ENCODE measurements around the gene HLA-DPA1.

Gene HLA-DPA1

GRCh38 chr6:33114406-33114805 lies 41.0 kb upstream of the HLA-DPA1 start:
- TF ChIP-seq, protein P1, sequence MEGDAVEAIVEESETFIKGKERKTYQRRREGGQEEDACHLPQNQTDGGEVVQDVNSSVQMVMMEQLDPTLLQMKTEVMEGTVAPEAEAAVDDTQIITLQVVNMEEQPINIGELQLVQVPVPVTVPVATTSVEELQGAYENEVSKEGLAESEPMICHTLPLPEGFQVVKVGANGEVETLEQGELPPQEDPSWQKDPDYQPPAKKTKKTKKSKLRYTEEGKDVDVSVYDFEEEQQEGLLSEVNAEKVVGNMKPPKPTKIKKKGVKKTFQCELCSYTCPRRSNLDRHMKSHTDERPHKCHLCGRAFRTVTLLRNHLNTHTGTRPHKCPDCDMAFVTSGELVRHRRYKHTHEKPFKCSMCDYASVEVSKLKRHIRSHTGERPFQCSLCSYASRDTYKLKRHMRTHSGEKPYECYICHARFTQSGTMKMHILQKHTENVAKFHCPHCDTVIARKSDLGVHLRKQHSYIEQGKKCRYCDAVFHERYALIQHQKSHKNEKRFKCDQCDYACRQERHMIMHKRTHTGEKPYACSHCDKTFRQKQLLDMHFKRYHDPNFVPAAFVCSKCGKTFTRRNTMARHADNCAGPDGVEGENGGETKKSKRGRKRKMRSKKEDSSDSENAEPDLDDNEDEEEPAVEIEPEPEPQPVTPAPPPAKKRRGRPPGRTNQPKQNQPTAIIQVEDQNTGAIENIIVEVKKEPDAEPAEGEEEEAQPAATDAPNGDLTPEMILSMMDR (IDR thresholded peaks at IDR 0.05; ENCODE audit: low read depth, low read length) = no peak
- no peak for DNase-seq (ENCODE audit: extremely low read depth, low read depth)

GRCh38 chr6:33113755-33114154 lies 40.3 kb upstream of the HLA-DPA1 start:
- no peak for DNase-seq (ENCODE audit: extremely low read depth, low read depth)
- TF ChIP-seq, protein P1 (IDR thresholded peaks at IDR 0.05; ENCODE audit: low read depth, low read length) = no peak

- no peak for DNase-seq (ENCODE audit: extremely low read depth, low read depth)
- TF ChIP-seq, protein P1 (IDR thresholded peaks at IDR 0.05; ENCODE audit: low read depth, low read length) = no peak
Measured at GRCh38 chr6:33112148-33112547, 38.7 kb upstream of the HLA-DPA1 start.

- TF ChIP-seq, protein P1 (IDR thresholded peaks at IDR 0.05; ENCODE audit: low read depth, low read length) = no peak
- DNase-seq (ENCODE audit: extremely low read depth, low read depth) = no peak
Measured at GRCh38 chr6:33108307-33108706, 34.9 kb upstream of the HLA-DPA1 start.

- no peak for DNase-seq (ENCODE audit: extremely low read depth, low read depth)
- TF ChIP-seq, protein P1 (IDR thresholded peaks at IDR 0.05; ENCODE audit: low read depth, low read length) = no peak
Measured at GRCh38 chr6:33107641-33108040, 34.2 kb upstream of the HLA-DPA1 start.

DNA sequence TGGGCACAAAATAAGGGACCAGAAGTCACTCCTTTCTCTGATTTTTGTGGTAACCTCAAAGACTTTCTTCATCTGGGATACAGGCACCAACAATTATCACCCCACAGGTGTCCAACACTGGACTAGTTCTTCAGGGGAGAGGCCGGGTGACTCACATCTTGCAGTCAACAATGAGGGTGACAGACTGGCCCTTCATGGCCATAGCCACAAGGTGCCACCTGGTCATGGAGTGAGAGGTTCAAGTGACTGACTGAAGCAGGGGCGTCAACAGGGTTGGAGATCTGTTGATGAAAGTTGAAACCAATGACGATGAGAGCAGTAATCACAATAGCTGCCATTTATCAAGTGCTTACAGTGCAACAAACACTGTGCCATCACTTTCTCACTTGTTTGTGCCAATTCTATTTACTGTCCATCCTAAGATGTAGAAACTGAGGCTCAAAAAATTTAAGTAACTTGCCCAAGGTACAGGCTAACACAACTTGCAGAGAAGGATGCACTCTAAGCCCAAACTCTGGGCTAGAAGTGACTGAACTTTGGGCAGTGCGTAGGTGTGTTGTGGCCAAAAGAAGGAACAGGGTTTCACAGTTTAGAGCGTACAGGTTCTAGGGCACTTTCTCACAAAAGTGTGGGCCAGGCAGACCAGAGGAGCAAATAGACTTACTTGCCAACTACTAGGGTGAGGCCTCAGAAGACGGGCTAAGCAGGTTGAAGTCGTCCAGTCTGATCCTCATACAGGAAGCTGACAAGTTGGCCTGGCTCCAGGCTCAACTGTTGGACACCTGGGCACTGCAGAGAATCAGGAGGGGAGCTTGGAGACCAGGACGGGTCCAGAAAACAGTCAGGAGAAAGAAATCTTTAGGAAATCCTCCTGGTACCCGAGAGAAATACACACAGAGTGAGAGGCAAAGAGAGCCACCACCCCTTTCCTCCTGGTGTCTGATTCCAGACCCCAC lies 32.7 kb upstream of the HLA-DPA1 start:
- DNase-seq (ENCODE audit: extremely low read depth, low read depth) = no peak
- TF ChIP-seq, protein P1 (IDR thresholded peaks at IDR 0.05; ENCODE audit: low read depth, low read length) = no peak

- TF ChIP-seq, protein P1 (IDR thresholded peaks at IDR 0.05; ENCODE audit: low read depth, low read length) = no peak
- DNase-seq (ENCODE audit: extremely low read depth, low read depth) = no peak
Measured at GRCh38 chr6:33105386-33105785, 31.9 kb upstream of the HLA-DPA1 start.
